ENCODE measurements around the gene CACNA1C. TPM values are rescaled to one million over a fixed set of nuclear protein-coding genes. Genes with fewer than 3 reads are reported as not detected.
"Not testable (repeated sequence)": the region's sequence is repeated elsewhere in the genome, so short reads cannot be mapped to it uniquely, and the experiment has no call there.

Gene CACNA1C
- total RNA-seq, 1 donor from 2014 or later, result 1.5 TPM

- DNase-seq, result no peak
Observed at GRCh38 chr12:2462087-2462486, 409.3 kb downstream of the CACNA1C start.

DNA sequence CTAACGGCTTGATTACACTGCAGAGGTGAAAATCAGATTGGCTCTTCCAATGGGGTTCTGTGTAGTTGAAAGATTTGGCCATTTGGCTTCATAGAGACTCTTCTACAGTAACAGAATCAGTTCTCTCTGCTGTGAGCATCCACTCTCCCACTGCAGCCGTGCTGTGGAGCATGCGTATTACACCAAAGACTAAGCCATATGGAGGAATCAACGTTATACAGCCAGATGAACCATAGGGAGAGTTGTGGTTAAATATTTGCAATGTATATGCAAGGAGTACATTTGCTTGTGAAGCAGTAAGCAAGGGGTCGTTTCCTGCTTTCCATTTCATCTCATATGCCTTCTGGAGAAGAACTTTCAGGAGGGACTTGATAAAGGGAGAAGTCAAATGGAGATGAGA lies 410.9 kb downstream of the CACNA1C start:
- no peak for DNase-seq

DNA sequence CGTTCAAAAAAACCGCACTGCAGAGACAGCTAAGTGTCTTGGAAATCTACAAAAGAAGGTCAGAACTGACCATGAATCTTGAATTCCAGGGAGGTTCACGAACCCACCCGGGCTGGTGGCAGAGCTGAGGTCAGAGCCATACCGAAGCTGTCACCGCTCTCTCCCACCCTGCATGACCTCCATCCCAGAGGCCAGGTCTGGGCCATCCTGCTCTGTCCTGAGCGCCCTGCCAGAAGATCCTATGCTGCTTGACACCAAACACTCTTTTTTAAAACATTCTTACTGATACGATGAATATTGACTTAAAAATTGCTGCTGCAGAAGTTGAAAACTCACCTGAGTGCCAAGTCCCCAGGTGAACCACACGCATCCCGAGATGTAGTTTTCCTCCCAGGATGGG lies 412.9 kb downstream of the CACNA1C start:
- DNase-seq, result no peak

DNA sequence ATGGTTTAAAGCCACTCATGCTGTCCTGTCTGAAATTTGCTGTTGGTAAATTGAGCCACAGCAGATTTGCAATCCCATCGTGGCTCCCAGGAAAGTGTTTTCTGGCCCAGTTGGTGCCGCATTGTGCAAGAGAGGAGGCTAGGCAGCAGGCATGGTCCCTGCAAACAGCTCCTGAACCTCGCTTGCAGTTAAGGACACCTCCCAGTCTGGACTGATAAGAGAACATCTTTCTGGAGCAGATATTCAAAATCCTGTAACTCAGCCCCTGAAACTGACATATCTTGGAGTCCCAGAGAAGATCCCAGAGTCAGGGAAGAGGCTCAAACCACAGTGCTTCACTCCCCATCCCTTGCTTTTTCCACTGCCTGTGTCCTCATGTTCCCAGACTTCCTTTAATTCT lies 413.4 kb downstream of the CACNA1C start:
- no peak for DNase-seq

- DNase-seq, result no peak
Observed at GRCh38 chr12:2467447-2468195, 414.8 kb downstream of the CACNA1C start.

GRCh38 chr12:2475984-2476383 lies 423.2 kb downstream of the CACNA1C start:
- DNase-seq, result no peak

DNA sequence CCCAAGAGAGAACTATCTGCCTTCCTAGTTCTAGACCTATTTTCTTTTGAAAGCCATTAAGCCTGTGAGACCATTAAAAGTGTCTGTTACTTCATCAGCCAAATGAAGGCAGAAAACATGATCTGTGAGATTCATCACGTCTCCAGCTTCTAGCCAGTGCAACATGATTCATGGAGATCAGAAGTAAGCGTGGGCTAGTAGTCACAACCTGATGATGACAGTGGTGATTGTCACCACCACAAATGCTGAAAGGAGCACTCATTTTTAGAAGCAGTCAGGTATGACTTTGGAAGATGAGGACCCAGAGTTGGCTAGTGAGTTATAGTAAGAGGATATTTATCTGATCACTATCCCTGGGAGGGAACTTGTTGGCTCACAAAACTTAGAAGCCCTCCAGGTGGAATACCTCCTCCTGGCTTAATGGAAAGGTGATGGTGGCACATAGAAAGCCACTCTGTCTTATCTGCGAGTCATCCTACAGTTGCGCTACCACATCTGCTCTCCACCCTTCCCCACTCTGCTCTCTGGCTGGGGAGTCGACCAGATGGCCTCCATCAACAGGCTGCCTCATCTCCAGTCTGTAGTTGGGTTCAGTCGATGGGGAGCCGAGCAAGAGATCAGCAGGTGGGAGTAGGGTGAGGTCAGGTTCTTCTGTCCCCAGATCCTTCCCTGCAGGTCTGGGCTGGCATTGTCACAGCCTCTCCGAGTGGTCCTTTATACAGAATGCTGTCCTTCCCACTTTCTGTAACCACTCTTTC lies 424.4 kb downstream of the CACNA1C start:
- DNase-seq, result no peak

DNA sequence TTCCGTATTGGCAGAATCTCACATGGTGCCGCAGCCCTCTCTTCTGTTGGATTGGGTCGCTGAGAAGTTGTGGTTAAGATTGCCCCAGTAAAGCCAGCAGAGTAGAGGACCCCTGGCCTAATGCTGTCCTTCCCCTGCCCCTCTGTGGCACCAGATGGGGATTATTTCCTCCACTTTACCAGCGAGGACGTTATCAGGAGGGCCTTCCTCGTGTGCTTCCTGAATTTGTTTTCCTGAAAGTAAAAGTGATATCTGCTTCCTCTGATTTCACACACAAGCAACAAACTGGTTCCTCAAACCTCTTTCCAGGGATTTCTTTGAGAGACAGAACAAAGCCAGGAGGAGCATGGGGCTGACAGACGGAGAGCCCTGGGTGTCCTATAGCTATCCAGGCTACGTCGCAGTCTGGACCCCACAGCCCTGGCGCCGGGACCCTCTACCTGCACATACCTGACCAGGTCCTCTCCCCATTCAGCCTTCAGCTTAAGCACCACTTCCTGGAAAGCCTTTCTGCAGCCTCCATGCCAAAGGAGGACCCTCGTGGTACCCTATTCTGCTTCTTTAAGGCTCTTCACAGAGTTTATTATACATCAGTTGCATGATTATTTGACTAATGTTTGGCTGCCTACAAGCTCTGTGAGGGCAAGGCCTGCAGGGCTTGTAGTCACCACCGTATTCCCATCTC lies 427.2 kb downstream of the CACNA1C start:
- no peak for DNase-seq

- DNase-seq, result no peak
Observed at GRCh38 chr12:2481346-2481745, 428.6 kb downstream of the CACNA1C start.

GRCh38 chr12:2481951-2482350 lies 429.2 kb downstream of the CACNA1C start:
- DNase-seq, result no peak

DNA sequence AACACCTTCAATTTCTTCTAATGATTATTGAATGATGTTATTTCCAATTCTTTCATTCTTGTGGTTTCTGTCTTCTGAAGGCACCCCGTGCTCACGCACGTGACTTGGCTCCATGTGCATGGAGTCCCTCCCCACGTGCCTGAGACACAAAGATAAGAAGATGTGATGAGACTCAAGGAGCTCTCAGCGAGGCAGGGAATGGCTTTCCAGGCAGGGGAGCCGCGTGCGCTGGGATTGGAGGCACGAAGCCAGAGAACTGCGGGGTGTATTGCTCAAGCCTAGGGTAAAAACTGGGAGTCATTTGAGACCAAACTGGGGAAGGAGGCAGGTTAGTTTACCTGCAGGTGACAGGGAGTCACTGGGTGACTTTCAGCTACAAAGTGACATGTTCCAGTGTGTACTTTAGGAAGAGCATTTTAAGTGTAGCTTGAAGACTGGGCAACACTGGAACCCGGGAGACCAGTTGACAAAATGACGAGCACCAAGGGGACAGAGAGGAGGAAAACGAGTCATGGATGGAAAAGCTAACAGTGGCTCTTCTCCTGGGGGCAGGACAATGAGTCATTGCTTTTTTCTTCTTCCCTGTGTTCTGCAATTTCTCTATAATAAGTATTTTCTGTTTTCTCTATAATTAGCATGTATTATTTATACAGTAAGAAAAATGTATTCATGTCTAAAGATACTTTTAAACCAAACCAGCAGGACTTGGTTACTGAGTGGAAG lies 430.3 kb downstream of the CACNA1C start:
- no peak for DNase-seq

- DNase-seq, result no peak
Observed at GRCh38 chr12:2483713-2484112, 430.9 kb downstream of the CACNA1C start.

GRCh38 chr12:2484141-2484776 lies 431.5 kb downstream of the CACNA1C start:
- DNase-seq, result no peak

DNA sequence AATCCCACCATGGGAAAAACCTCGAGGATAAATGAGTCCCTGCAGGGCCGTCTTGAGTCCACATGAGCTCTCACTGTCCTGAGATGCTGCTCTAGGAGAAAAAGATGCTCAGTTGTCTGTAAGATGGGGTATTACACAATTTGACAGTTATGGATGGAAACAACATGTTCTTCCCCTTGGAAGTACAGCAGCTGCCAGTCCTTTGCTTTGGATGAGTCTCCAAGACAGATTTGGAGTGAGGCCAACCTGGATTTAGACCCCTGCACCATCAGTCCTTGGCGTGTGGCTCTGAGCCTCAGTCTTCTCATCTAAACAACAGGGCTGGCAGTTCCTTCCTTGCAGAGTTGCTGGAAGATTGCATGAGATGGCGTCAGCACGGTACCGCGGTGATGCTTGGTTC lies 432.9 kb downstream of the CACNA1C start:
- no peak for DNase-seq

DNA sequence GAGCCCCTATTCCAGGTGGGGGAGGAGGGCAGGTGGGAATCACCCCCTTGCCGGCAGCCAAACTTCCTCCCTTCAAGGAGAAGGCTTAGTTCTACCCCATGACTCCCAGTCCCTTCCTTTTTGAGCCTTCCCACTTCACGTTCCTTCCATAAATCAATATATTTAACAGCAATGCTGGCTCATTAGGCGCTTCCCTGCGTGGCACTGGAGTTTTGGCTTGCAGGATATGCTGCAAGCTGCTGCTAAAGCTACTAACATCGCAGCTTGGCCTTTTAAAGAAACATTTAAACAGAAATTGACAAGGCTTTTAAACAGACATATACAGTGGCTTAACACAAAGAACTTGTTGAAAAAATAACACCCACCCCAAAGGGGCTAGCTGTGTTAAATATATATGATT lies 434.0 kb downstream of the CACNA1C start:
- DNase-seq, result no peak

- DNase-seq, result no peak
Observed at GRCh38 chr12:2487278-2487677, 434.5 kb downstream of the CACNA1C start.

DNA sequence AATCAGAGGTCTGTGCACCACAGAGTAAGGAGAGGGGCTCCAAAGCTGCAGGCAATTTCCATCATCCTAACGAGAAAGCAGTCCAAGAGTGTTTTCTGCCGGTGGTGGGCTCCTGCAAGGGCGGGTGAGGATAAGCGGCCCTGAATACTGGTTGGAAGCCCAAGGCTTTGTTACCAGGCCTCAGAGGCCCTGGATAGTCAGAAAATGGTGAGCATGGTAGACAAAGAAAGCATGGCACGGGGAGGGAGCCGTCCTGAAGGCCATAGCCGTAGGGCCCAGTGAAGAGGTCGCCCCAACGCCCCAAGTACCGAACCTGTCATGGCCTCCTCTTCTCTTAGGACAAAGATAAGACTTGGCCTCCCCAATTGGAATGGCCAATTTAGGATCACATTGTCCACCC lies 435.3 kb downstream of the CACNA1C start:
- no peak for DNase-seq

GRCh38 chr12:2488596-2488995 lies 435.8 kb downstream of the CACNA1C start:
- no peak for DNase-seq

DNA sequence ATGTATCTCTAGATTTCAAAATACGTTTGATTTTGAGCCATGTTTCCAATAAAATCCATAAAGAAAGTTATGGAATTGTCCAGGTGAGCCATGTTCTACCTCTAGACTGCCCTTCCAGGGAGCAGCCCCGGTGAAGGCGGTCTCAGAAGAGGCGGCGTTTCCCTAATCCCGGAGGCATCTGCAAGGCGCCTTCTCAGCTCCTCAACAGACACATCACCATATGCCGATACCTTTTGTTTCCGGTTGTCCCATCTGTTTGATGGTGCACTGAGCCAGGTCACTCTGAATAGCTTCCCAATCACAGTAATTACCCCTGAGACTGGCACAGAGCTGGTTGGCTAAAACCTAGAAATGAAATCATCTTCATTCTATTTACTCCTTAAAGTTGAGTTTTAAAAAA lies 436.5 kb downstream of the CACNA1C start:
- no peak for DNase-seq

DNA sequence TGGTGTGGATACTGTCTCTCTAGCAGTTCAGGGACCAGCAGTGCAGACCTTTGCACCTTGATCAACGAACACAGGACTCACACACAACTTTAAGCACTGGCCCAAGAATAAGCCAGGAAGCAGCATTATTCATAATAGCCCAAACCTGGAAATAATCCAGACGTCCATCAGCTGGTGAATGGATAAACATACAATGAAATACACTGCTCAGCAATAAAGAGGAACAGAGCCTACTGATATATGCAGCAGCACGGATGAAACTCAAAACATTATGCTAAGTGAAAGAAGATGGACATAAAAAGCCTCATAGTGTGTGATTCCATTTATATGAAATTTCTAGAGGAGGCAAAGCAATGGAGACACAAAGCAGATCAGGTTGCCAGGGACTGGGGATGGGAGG lies 438.0 kb downstream of the CACNA1C start:
- peak; percentile 34 for DNase-seq

DNA sequence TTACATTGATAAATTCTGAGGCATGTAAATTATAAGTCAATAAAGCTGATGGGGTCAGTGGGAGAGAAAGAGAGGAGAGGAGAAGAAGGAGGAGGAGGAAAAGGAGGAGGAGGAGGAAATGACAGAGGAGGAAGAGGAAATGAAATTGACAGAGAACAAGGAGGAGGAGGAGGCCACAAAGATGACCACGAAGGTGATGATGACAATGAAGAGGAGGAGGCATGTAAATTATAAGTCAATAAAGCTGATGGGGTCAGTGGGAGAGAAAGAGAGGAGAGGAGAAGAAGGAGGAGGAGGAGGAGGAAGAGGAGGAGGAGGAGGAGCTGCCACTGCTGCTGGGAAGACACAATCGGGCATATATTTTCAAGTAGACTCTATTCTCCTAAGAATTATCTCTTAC lies 438.6 kb downstream of the CACNA1C start:
- DNase-seq, result not testable (repeated sequence)

DNA sequence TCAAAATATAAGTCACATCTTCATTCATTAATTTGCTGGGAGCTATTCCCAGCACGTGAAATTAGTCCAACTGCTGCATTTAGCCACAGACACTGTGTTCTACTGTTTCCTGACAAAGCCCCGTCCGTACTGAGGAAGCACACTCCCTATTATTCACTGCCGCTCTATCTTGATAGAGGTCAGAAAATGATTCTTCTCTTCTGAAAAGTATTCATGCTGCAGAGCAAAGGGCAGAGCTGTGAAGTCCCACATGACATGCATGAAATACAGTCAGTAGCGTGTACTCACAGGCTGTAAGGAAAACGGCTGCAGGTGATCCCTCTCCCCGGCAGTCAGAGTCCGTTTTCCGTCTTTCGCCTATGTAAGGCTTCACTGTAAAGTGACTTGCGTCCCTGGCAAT lies 439.4 kb downstream of the CACNA1C start:
- no peak for DNase-seq

DNA sequence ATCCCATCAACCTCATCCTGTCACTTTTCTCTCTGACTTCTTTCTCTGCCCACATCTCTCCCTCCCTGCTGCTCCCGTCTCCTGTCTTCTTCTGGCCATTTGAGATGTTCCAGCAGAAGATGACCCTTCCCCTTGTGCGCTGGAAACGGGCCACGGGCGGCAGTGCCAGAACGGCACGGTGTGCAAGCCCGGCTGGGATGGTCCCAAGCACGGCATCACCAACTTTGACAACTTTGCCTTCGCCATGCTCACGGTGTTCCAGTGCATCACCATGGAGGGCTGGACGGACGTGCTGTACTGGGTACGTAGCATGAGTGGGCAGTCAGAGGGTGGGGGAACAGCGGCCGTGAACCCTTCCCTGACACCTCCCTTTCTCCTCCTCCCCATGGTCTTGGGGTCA lies 440.3 kb downstream of the CACNA1C start:
- no peak for DNase-seq
